HG03025 (cell line): ENCODE measurements around the gene PAEP.
"Not testable (repeated sequence)": the region's sequence is repeated elsewhere in the genome, so short reads cannot be mapped to it uniquely, and the experiment has no call there.

Source experiments
- ATAC-seq: cut with Tn5 transposase; IDR thresholded peaks from one replicate; pipeline ENCODE4 v1.9.1; 2021; ENCODE audit warnings: mild to moderate bottlenecking, moderate library complexity; ENCODE audit not compliant: unreplicated experiment, low FRiP score

The PAEP gene

DNA sequence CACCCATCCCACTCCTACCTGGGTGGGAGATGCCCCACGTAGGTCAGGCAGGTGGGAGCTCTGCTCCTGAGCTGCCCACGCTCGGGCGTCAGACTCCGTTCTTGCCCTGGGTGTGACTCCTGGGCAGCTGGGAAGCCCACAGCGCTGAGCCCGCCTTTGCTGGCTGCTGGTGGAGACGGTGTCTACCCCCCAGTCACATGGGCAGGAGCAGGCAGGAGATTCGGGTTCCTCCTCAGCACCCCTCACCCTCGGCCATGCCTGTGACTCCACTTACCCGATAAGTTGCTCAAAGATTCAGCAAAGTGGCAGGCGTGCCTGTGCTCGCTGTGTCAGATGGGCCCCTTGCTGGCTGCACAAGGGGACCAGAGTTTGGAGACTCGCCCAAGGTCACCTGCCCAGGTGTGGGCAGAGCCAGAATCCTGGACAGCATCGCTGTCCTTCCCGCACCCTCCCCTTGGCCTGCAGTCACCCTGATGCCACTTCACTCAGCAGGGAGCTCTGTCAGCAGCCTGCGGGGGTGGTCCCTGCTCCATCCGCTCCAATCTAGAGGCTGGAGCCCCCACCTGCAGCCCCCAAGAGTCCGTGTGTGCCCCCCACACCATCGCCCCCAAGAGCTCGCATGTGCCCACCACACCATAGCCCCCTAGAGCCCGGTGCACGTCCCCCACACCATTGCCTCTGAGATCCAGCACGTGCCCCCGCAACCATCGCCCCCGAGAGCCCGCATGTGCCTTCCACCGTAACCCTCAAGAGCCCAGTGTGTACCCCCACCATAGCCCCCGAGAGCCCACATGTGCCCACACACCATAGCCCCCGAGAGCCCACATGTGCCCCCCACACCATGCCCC, 36.1 kb upstream of the PAEP start:
- ATAC-seq: no peak

GRCh38 chr9:135526089-135526729, 35.3 kb upstream of the PAEP start:
- no peak for ATAC-seq

DNA sequence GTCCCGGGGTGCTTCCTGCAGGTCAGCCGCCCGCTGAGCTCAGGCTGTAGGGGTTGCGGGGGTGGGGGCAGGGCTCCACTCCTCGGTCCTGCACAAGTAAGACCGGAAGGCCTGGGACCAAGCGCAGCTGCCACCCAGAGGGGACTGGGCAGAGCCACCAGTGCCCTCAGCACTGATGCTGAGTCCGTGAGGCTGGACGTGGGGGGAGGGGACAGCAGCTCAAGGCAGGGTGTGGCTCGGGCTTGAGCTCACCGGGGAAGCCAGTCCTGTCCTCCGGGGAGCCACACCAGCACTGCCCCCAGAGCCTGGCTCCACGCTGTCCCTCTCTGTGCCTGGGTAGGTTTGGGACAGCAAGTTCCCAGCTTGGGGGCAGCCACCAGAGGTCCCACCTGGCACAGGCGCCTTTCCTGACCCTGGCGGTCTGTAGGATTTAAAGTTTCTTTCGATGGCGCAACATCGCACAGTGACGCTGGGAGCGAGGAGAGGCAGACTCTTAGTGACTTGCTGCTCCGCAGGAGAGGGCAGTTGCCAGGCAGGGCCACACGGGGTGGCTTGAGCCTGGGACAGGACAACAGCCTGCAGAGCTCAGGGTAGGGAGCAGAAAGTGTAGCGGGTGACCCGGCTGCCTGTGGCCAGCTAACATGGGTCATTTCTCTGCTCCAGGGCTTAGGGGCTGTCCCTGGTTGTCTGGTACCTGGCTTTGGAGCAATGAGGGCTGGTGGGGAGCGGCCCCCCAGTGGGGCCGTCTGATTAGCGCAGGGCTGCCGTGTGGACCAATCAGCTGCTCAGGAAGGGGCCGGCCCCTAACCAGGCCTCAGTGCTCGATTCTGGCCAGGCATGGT, 34.6 kb upstream of the PAEP start:
- ATAC-seq: no peak

GRCh38 chr9:135528842-135529435, 32.6 kb upstream of the PAEP start:
- ATAC-seq: not testable (repeated sequence)

- ATAC-seq: no peak
These were observed 31.4 kb upstream of the PAEP start for GRCh38 chr9:135530146-135530545.

- no peak for ATAC-seq
These were observed 30.5 kb upstream of the PAEP start for GRCh38 chr9:135531096-135531495.

DNA sequence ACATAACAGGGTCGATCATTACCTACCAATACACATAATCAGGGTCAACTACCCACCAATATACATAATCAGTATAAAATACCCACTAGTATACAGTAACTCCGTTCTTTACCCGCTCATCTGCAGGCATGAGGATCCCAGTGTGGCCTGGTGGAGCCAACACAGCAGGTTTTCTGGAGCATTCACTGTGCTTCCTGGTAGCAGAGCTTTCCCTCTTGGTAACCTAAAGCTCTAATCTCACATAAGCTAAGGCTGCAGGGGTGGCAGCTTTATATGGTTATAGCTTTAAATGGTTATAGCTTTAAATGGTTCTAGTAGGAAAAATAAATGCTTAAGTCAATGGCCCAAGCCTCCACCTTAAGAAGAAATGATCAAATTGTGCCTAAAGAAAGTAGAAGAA, 28.4 kb upstream of the PAEP start:
- no peak for ATAC-seq

DNA sequence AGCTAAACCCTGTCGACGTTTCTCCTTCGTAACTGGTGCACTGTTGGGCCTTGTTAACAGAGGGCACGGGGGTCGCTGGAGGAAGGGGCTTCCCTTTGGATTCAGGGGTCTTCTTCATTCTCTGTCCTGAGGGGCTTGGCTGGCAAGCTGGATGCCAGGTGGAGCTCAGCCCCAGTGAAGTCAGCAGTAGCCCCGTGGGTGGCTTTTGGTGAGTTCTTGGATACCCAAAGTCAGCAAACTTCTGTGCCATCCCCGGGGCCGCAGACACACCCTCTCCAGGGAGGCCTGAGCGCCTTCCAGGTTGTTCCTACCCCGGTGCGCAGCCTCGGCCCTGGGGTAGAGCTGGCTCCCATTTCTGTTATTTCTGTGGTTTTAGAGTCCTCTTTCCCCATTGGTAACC, 27.9 kb upstream of the PAEP start:
- no peak for ATAC-seq

DNA sequence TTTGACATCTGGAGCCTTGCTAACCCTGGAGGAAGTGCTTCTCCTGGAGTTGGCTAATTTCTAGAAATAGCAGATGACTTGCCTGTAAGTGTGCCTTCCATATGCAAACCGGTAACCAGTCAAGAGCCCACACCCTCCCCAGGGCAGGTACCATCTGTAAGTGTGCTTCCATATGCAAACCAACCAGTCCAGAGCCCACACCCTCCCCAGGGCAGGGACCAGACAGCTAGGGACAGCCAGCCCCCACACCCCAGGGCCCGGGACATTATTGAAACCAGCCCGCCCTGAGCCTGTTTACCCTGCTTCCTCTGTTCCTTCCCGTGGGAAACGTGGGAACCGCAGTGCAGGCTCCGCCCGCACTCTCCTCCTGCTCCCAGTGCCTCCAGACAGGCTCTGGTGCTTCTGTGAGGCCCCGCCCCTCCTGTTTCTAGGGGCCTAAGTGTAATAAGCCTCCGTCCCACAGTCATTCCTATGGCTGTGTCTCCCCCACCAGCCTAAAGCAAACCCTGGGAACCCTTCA, 27.3 kb upstream of the PAEP start:
- ATAC-seq: not testable (repeated sequence)

DNA sequence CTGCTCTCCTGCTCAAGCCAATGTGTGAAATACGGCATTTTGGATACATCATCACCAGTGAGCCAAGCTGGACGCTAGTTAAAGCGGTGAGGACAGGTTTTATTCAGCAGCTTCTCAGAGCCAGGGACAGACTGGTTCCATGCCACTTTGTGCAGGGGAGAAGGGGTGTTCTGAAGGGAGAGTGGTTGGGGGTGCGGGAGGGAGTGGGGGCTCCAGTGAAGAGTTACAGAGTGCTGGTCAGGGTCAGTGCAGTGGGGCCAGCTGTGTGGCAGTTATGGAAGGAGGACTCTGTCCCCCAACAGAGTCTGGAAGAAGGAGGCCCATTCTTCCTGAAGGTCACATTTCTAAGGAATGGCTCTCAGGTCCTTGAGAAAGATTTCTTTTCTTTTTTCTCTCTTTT, 26.7 kb upstream of the PAEP start:
- not testable (repeated sequence) for ATAC-seq

DNA sequence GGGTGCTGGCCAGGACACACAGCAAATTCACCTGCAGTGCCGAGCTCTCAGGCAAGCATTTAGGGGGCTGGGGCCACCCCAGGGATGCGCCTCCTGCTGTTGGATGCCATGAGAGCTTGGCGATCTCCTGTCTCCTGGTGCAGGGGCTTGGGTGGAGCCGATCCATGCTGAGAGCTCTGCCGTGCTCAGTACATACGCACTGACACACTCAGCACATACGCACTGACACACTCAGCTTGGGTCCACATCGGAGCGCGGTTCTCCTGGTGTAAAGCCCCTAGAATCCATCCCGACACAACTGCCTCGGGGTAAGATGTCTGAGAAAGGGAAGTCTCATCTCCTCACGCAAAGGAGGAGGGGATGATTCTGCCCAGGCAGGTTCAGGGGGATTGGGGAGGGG, 25.9 kb upstream of the PAEP start:
- ATAC-seq: not testable (repeated sequence)

DNA sequence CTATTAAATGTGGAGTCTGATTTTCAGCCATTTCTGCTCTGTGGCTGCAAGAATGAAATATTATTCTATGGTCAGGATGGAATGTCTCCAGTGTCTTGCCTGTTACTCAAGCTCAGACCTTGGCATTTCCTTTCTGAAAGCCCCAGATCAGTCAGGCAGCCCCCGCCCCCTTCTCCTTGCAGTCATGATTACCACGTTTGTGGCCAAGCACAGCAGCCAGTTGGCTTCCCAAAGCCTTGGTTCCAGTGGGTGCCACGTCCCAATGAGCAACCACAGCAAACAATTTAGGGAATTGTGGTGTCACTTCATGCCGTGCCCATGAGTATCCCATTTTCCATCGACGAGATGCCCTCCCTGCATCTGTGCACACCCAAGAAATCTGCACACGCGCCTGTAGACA, 25.3 kb upstream of the PAEP start:
- ATAC-seq: no peak

DNA sequence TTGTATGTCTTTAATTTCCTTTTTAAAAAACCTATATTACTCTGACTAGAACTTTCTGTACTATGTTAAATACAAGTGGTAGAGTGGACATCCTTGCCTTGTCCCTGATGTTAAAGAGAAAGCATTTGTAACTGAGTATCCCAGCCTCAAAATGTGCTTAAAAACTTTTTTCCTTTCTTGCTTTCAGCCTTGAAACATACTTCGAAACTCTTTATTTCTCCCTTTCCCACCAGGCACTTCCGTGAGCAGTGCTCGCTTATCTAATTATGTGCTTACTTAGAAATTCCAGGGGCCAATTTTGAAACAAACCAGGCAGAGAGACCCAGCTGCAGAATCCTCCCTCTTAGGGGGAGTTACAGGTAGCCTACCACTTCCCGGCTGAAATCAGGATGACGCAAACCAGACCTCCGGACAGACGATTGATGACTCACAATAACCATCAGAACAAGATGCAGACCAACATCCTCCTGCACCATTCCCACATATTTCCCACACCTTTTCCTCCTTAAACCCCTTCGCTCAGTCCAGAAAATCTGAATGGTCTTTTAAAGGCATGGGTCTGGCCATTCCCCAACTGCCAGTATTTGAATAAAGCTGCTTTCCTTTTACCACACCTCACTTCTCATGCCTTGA, 18.2 kb upstream of the PAEP start:
- not testable (repeated sequence) for ATAC-seq

GRCh38 chr9:135544981-135545635, 16.4 kb upstream of the PAEP start:
- no peak for ATAC-seq

DNA sequence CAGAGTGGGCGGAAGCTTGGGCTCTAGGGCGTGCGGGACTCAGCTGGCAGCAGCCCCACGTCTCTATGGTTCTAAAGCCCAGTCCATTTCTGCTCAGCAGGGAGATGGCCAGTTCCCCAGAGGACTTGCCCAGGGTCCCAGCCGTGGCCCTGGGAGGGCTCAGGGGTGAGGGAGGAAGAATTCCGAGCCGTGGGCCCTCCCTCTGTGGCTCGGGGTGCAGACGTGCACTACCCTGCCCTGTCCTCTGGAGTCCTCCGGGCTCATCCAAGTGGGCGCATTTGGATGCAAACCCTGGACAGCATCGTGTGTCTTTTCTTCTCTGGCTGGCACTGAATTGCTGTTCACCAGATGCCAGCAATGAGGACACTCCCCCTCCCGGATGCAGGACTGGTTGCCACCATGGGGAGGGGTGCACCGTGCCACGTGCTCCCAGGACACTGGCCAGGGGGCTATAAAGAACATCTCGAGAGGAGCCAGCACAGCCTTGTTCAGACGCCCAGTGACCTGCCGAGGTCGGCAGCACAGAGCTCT, 15.8 kb upstream of the PAEP start, which contains the start of gene OBP2A:
TSS of gene OBP2A (plus strand) at position 481 of the 531 bp plus-strand sequence. CDS start 55 bp downstream, outside the sequence.
- ATAC-seq: not testable (repeated sequence)

GRCh38 chr9:135546792-135547617, 14.6 kb upstream of the PAEP start:
- not testable (repeated sequence) for ATAC-seq

- ATAC-seq: no peak
These were observed 13.5 kb upstream of the PAEP start for GRCh38 chr9:135547756-135548736.
